H9 (cell line): Measurements from ENCODE around the gene HNRNPA3. TPM values are rescaled to one million over a fixed set of nuclear protein-coding genes. Genes with fewer than 3 reads are reported as not detected.
A peak's percentile ranks its signal among the peaks of the same experiment; 100 is the strongest.

Source experiments
- DNase-seq: peaks from one replicate; pipeline ENCODE4 v3.0.0-alpha.2; 2017
- H2AFZ ChIP-seq: one replicate; pipeline ENCODE4 v1.6.1; 2013; ENCODE audit warnings: mild to moderate bottlenecking, low read length, control low read depth, moderate library complexity
- H2AK5ac ChIP-seq: 2 replicates; pipeline ENCODE4 v1.6.1; 2013; ENCODE audit warnings: low read length, control low read depth, mixed read lengths; ENCODE audit not compliant: insufficient read length
- H2BK120ac ChIP-seq: one replicate; pipeline ENCODE4 v1.6.1; 2013; ENCODE audit warnings: low read depth, mild to moderate bottlenecking, low read length, control low read depth, inconsistent platforms; ENCODE audit not compliant: poor library complexity, severe bottlenecking
- H2BK12ac ChIP-seq: 2 replicates; pipeline ENCODE4 v1.6.1; 2013; ENCODE audit warnings: low read length, control low read depth, mixed read lengths, low read depth; ENCODE audit not compliant: insufficient read length
- H2BK15ac ChIP-seq: 2 replicates; pipeline ENCODE4 v1.6.1; 2013; ENCODE audit warnings: low read depth, low read length, control low read depth
- H2BK20ac ChIP-seq: one replicate; pipeline ENCODE4 v1.6.1; 2013; ENCODE audit warnings: low read depth, mild to moderate bottlenecking, low read length, control low read depth, inconsistent platforms; ENCODE audit not compliant: poor library complexity, severe bottlenecking
- H2BK5ac ChIP-seq: 2 replicates; pipeline ENCODE4 v1.6.1; 2013; ENCODE audit warnings: low read length, control low read depth, mixed read lengths; ENCODE audit not compliant: insufficient read length
- H3K14ac ChIP-seq: 2 replicates; pipeline ENCODE4 v1.6.1; 2013; ENCODE audit warnings: low read length, control low read depth; ENCODE audit not compliant: insufficient read depth
- H3K18ac ChIP-seq: 2 replicates; pipeline ENCODE4 v1.6.1; 2013; ENCODE audit warnings: low read depth, mild to moderate bottlenecking, mixed read lengths, low read length, control low read depth; ENCODE audit not compliant: insufficient read length
- H3K23ac ChIP-seq: 2 replicates; pipeline ENCODE4 v1.6.1; 2013; ENCODE audit warnings: low read length, control low read depth, mixed read lengths, low read depth; ENCODE audit not compliant: insufficient read length
- H3K23me2 ChIP-seq: 2 replicates; pipeline ENCODE4 v1.6.1; 2013; ENCODE audit warnings: low read depth, mild to moderate bottlenecking, mixed read lengths, low read length, control low read depth; ENCODE audit not compliant: insufficient read length, poor library complexity, severe bottlenecking
- H3K27ac ChIP-seq: 2 replicates; pipeline ENCODE4 v1.5.1; 2013; ENCODE audit warnings: low read length, control low read depth, mixed read lengths, low read depth; ENCODE audit not compliant: insufficient read length
- H3K27me3 ChIP-seq: 2 replicates; pipeline ENCODE4 v1.6.1; 2013; ENCODE audit warnings: low read length, control low read depth, inconsistent platforms; ENCODE audit not compliant: insufficient read depth
- H3K4ac ChIP-seq: 2 replicates; pipeline ENCODE4 v1.6.1; 2013; ENCODE audit warnings: low read depth, mild to moderate bottlenecking, control low read depth, inconsistent platforms, low read length, moderate library complexity
- H3K4me1 ChIP-seq: 2 replicates; pipeline ENCODE4 v1.6.1; 2013; ENCODE audit warnings: low read length, control low read depth, inconsistent platforms; ENCODE audit not compliant: insufficient read depth
- H3K4me2 ChIP-seq: 2 replicates; pipeline ENCODE4 v1.6.1; 2013; ENCODE audit warnings: low read length, control low read depth, mixed read lengths; ENCODE audit not compliant: insufficient read length, insufficient read depth
- H3K56ac ChIP-seq: 2 replicates; pipeline ENCODE4 v1.6.1; 2013; ENCODE audit warnings: low read depth, mild to moderate bottlenecking, mixed read lengths, low read length, control low read depth; ENCODE audit not compliant: insufficient read length
- H3K79me1 ChIP-seq: 2 replicates; pipeline ENCODE4 v1.6.1; 2013; ENCODE audit warnings: low read depth, mild to moderate bottlenecking, moderate library complexity, low read length, control low read depth, inconsistent platforms; ENCODE audit not compliant: insufficient read depth, poor library complexity, severe bottlenecking
- H3K79me2 ChIP-seq: 2 replicates; pipeline ENCODE4 v1.6.1; 2013; ENCODE audit warnings: low read length, control low read depth, inconsistent platforms; ENCODE audit not compliant: insufficient read depth
- H3K9ac ChIP-seq: 2 replicates; pipeline ENCODE4 v1.6.1; 2013; ENCODE audit warnings: low read length, control low read depth, mixed read lengths; ENCODE audit not compliant: insufficient read length; ENCODE audit errors: extremely low read depth
- H3K9me3 ChIP-seq: one replicate; pipeline ENCODE4 v1.6.1; 2013; ENCODE audit warnings: low read depth, low read length, inconsistent platforms; ENCODE audit not compliant: control insufficient read depth
- H3T11ph ChIP-seq: one replicate; pipeline ENCODE4 v1.6.1; 2013; ENCODE audit warnings: mild to moderate bottlenecking, low read length, control low read depth, inconsistent platforms
- H4K20me1 ChIP-seq: one replicate; pipeline ENCODE4 v1.6.1; 2013; ENCODE audit not compliant: control insufficient read depth, insufficient read length, insufficient read depth
- H4K5ac ChIP-seq: 2 replicates; pipeline ENCODE4 v1.6.1; 2013; ENCODE audit warnings: low read depth, mild to moderate bottlenecking, mixed read lengths, low read length, control low read depth; ENCODE audit not compliant: insufficient read length
- H4K8ac ChIP-seq: replicated peaks from 2 replicates; pipeline ENCODE4 v1.6.1; 2013; ENCODE audit warnings: low read length, control low read depth, mixed read lengths, low read depth; ENCODE audit not compliant: insufficient read length
- H4K91ac ChIP-seq: 2 replicates; pipeline ENCODE4 v1.6.1; 2013; ENCODE audit warnings: low read depth, mild to moderate bottlenecking, moderate library complexity, mixed read lengths, low read length, control low read depth; ENCODE audit not compliant: insufficient read length
- H3K27ac Mint-ChIP-seq, 3 experiments: 2 replicates in 2 of 3; 3 replicates in 1 of 3; pipeline ENCODE4 v1.8.0; 2020 to 2021; ENCODE audit warnings: mixed read lengths in 3 of 3, mild to moderate bottlenecking in 1 of 3, moderate library complexity in 1 of 3
- H3K27me3 Mint-ChIP-seq: 2 replicates; pipeline ENCODE4 v1.8.0; 2021; ENCODE audit warnings: low read depth, mild to moderate bottlenecking, moderate library complexity, mixed read lengths
- H3K36me3 Mint-ChIP-seq, 3 experiments: 2 replicates in 2 of 3; 3 replicates in 1 of 3; pipeline ENCODE4 v1.8.0; 2020 to 2021; ENCODE audit warnings: low read depth in 3 of 3, mixed read lengths in 3 of 3; ENCODE audit not compliant: insufficient read depth in 1 of 3
- H3K4me1 Mint-ChIP-seq, 2 experiments: 2 replicates each; pipeline ENCODE4 v1.8.0; 2020; ENCODE audit warnings: mixed read lengths in 2 of 2
- H3K4me3 Mint-ChIP-seq, 2 experiments: 2 replicates in 1 of 2; 3 replicates in 1 of 2; pipeline ENCODE4 v1.8.0; 2020 to 2021; ENCODE audit warnings: mild to moderate bottlenecking in 2 of 2, mixed read lengths in 2 of 2, moderate library complexity in 1 of 2
- H3K9me3 Mint-ChIP-seq, 2 experiments: 2 replicates in 1 of 2; 3 replicates in 1 of 2; pipeline ENCODE4 v1.8.0; 2020; ENCODE audit warnings: mild to moderate bottlenecking in 2 of 2, mixed read lengths in 2 of 2, moderate library complexity in 1 of 2
- CTCF ChIP-seq: fragments of 200-600 bp; sonication (generic); conservative IDR thresholded peaks from 3 replicates; pipeline ENCODE4 v1.8.0; 2021; ENCODE audit warnings: antibody characterized with exemption, mild to moderate bottlenecking
- WGBS: extraction: QIAGEN DNeasy Blood & Tissue Kit; methylation state at CpG from one replicate; pipeline ENCODE4 v1.1.7; 2013; ENCODE audit warnings: missing lambda C conversion rate, low lambda C conversion rate, mixed read lengths; ENCODE audit not compliant: insufficient read length; ENCODE audit errors: extremely low coverage; 5-methylcytosine and 5-hydroxymethylcytosine counted together
- total RNA-seq: library from RNA; stranded (reverse); gene quantifications from 2 replicates; pipeline ENCODE4 v1.2.1, GENCODE V29; 2021

The HNRNPA3 gene
- total RNA-seq, 1 experiment from 2014 or later = 405 TPM

GRCh38 chr2:177272765-177273164 is 60.2 kb downstream of the HNRNPA3 start:
- Mint-ChIP-seq H3K4me3 (no peak overlapping the region), H3K27ac (peak overlapping the region in 1 of 3 experiments; percentile 81; a peak in 2 of 7 replicates), H3K4me1 (peaks cover 17% of the 10 kb centered on the region in 2 experiments), H3K27me3 (no peaks in the 10 kb centered on the region), H3K9me3 (no peaks in the 10 kb centered on the region), H3K36me3 (no peaks in the 10 kb centered on the region)
- no peak overlapping the region for H2AK5ac ChIP-seq
- H3K27me3 ChIP-seq = no peaks in the 10 kb centered on the region
- no peak overlapping the region for H3K9ac ChIP-seq
- H3K79me2 ChIP-seq = no peaks in the 10 kb centered on the region
- H3K23ac ChIP-seq = no peak overlapping the region
- no peak overlapping the region for H3K14ac ChIP-seq
- no peak for TF ChIP-seq CTCF
- no peak overlapping the region for H4K5ac ChIP-seq
- H2BK15ac ChIP-seq = no peak overlapping the region
- no peak overlapping the region for H3K18ac ChIP-seq
- no peak overlapping the region for H2BK120ac ChIP-seq
- H3K56ac ChIP-seq = no peak overlapping the region
- H2BK20ac ChIP-seq = no peak overlapping the region
- no peak for DNase-seq
- H4K91ac ChIP-seq = no peak overlapping the region
- no peaks in the 10 kb centered on the region for H3K4me1 ChIP-seq
- no peak overlapping the region for H2AFZ ChIP-seq
- H3K79me1 ChIP-seq = no peaks in the 10 kb centered on the region
- no CpG with 5 or more reads among the region's 2 CpGs for WGBS
- H2BK12ac ChIP-seq = no peak overlapping the region
- H3K23me2 ChIP-seq = no peaks in the 10 kb centered on the region
- H4K8ac ChIP-seq = no peak overlapping the region
- no peaks in the 10 kb centered on the region for H3K9me3 ChIP-seq
- H2BK5ac ChIP-seq = no peak overlapping the region
- no peak overlapping the region for H3K4me2 ChIP-seq
- no peak overlapping the region for H3K27ac ChIP-seq
- no peak overlapping the region for H3K4ac ChIP-seq
- H3T11ph ChIP-seq = no peak overlapping the region
- H4K20me1 ChIP-seq = no peaks in the 10 kb centered on the region
